Muscle layer of duodenum (tissue), 2 donors: ENCODE results near the gene PRXL2C.

ENCODE experiments used
- H3K27ac ChIP-seq: one replicate; pipeline ENCODE4 v1.7.0; 2013; ENCODE audit warnings: mild to moderate bottlenecking, low read length
- H3K27me3 ChIP-seq: one replicate; pipeline ENCODE4 v1.7.0; 2013; ENCODE audit warnings: low read depth, mild to moderate bottlenecking, control low read depth, low read length
- H3K36me3 ChIP-seq, 2 donors: one replicate each; pipeline ENCODE4 v1.7.0; 2013; ENCODE audit warnings: low read length in 2 of 2, control low read depth in 1 of 2, mild to moderate bottlenecking in 1 of 2; ENCODE audit not compliant: insufficient read depth in 2 of 2, control insufficient read depth in 1 of 2
- H3K4me1 ChIP-seq, 2 donors: one replicate each; pipeline ENCODE4 v1.7.0; 2013; ENCODE audit warnings: low read length in 2 of 2, mild to moderate bottlenecking in 2 of 2, control low read depth in 1 of 2, moderate library complexity in 1 of 2; ENCODE audit not compliant: insufficient read depth in 2 of 2, control insufficient read depth in 1 of 2
- H3K4me3 ChIP-seq, 2 donors: one replicate each; pipeline ENCODE4 v1.7.0; 2013; ENCODE audit warnings: low read length in 2 of 2, low read depth in 1 of 2, mild to moderate bottlenecking in 1 of 2
- H3K9me3 ChIP-seq, 2 donors: one replicate each; pipeline ENCODE4 v1.7.0; 2013; ENCODE audit warnings: low read length in 2 of 2, control low read depth in 1 of 2, mild to moderate bottlenecking in 1 of 2; ENCODE audit not compliant: control insufficient read depth in 1 of 2
- donor health status: healthy.

PRXL2C gene

DNA sequence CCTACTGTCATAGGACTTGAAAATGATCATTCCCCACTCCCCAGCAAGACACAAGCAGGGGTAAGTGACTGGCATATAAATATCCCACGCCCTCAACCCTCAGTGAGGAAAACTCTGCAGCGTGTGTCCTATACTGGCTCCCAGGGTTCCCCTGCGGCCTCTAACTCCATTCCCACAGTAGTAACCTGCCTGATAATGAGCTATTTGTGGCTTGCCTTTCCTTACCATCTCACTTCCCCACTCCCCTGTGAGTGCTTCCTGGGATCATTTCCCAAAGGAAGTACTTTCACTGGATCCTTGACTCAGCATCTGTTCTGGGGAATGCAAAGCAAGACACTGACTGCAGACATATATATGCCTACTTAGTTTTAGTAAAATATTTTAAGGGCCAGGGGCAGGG lies 49.8 kb downstream of the PRXL2C start:
- Histone ChIP-seq H3K4me1 (no peaks in the 10 kb centered on the region), H3K27me3 (no peaks in the 10 kb centered on the region), H3K27ac (no peak overlapping the region), H3K36me3 (no peaks in the 10 kb centered on the region), H3K9me3 (no peaks in the 10 kb centered on the region), H3K4me3 (no peak overlapping the region)

DNA sequence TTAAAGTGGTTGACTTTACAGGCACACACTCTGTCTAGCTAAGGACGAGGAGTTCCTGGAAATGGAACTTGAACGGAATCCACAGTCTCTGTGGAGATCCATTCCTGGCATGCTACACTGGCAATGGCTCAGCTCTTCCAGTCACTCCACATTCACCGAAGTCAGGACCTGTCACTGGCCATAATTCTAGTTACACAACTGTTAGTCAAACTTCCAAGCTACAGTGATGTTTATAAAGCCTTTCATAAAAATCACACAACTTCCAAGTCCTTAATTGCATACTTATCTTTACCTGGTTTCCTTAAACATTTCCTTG lies 51.2 kb downstream of the PRXL2C start:
- Histone ChIP-seq H3K36me3 (no peaks in the 10 kb centered on the region), H3K27me3 (no peaks in the 10 kb centered on the region), H3K9me3 (no peaks in the 10 kb centered on the region), H3K27ac (no peak overlapping the region), H3K4me1 (no peaks in the 10 kb centered on the region), H3K4me3 (no peak overlapping the region)

DNA sequence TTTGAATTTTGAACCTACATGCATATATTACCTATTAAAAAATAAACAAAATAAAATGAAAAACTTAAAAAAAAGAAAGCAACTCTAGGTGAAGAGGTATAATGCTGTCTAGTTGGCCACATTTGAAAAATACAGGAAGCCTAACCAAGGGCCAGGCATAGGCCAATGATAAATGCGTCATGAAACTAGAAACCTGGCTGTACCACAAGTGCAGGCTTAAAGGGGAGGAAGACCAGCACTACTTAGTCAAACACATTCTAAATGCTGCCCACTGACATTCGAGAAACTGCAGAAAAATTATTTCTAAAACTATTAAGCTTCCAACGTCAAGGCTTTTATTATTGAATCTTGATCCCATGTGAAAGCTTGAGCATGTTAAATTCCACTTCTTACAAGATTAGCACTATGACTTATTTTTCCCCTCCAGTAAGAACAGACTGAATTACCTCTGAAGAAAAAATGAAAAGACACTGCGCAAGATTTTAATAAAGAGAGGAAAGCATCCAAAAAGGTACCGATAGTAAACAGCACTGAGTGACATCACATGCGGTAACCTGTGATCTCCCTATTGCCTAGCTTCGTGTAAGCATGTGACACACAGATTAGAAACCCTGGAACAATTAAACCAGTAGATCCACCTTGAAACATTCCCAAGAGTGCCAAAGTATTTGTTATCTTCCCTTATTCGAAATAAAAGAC lies 51.7 kb downstream of the PRXL2C start:
- no peak overlapping the region for H3K4me3 ChIP-seq
- no peaks in the 10 kb centered on the region for H3K9me3 ChIP-seq
- no peak overlapping the region for H3K27ac ChIP-seq
- H3K27me3 ChIP-seq, result no peaks in the 10 kb centered on the region
- no peaks in the 10 kb centered on the region for H3K4me1 ChIP-seq
- no peaks in the 10 kb centered on the region for H3K36me3 ChIP-seq

DNA sequence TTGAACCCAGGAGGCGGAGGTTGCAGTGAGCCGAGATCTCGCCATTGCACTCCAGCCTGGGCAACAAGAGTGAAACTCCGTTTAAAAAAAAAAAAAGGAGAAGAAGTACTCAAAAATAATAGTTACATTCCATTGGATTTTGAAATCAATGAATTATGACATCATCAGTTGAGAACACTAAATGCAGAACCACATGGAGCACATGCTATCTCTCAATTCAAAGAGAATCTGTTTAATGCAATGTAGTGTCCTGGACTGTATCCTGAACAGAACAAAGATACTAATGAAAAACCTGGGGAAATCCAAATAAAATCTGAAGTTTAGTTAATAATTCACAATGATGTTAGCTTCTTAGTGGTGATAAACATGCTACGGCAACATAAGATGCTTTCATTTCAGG lies 55.8 kb downstream of the PRXL2C start:
- no peaks in the 10 kb centered on the region for H3K4me1 ChIP-seq
- H3K27ac ChIP-seq, result no peak overlapping the region
- no peaks in the 10 kb centered on the region for H3K27me3 ChIP-seq
- H3K36me3 ChIP-seq, result no peaks in the 10 kb centered on the region
- H3K4me3 ChIP-seq, result no peak overlapping the region
- no peaks in the 10 kb centered on the region for H3K9me3 ChIP-seq

- H3K4me1 ChIP-seq, result no peaks in the 10 kb centered on the region
Measured at GRCh38 chr9:96596601-96597111, 58.5 kb downstream of the PRXL2C start.

More at GRCh38 chr9:96596601-96597111, 58.5 kb downstream of the PRXL2C start:
- Histone ChIP-seq H3K27me3 (no peaks in the 10 kb centered on the region), H3K27ac (no peak overlapping the region), H3K4me3 (no peak overlapping the region), H3K36me3 (no peaks in the 10 kb centered on the region), H3K9me3 (no peaks in the 10 kb centered on the region)
